ENCODE measurements around the gene CYBA. TPM values are rescaled to one million over a fixed set of nuclear protein-coding genes. Genes with fewer than 3 reads are reported as not detected.
"Not testable (repeated sequence)": the region's sequence is repeated elsewhere in the genome, so short reads cannot be mapped to it uniquely, and the experiment has no call there.

The CYBA gene
- total RNA-seq, 5 donors from 2014 or later (not counting 1 experiment from before 2014, with no cell fraction given) = 271 to 456 (median 403) TPM

DNA sequence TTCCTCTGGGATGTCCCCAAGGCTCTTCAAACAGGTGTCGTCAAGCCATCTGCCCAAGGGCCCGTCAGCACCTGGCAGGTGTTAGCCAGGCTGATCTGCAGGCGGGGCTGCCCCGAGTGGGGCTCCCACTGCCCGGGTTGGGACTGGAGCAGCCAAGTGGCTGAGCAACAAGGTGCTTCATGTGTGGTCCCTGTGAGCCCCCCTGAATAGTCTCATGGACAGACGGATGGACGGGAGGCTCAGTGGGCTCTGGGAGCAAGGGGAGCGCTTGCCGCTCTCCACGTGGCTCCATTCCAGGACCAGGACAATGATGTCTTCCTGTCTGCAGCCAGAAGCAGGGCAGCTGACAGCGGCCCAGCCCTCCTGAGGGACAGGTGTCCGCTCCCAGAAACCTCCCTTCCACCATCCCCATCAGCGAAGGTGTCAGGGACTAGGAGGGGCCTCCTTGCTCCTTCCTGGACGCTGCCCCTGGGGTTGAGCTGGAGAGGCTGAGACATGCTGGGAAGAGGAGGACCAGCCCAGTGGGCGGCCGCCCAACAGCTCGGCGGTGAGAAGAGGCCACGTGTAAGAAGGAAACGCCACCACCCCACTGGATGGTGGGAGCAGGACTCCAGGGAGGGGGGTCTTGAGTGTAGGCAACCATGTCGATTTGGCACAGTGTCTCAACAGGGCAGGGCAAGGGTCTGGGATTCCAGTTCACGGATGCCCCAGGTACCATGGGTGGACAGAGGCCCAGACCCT lies 25.8 kb upstream of the CYBA start:
- peaks cover 9 to 13% (median 12%) of the 10 kb centered on the region in 3 donors for H3K4me1 Mint-ChIP-seq

DNA sequence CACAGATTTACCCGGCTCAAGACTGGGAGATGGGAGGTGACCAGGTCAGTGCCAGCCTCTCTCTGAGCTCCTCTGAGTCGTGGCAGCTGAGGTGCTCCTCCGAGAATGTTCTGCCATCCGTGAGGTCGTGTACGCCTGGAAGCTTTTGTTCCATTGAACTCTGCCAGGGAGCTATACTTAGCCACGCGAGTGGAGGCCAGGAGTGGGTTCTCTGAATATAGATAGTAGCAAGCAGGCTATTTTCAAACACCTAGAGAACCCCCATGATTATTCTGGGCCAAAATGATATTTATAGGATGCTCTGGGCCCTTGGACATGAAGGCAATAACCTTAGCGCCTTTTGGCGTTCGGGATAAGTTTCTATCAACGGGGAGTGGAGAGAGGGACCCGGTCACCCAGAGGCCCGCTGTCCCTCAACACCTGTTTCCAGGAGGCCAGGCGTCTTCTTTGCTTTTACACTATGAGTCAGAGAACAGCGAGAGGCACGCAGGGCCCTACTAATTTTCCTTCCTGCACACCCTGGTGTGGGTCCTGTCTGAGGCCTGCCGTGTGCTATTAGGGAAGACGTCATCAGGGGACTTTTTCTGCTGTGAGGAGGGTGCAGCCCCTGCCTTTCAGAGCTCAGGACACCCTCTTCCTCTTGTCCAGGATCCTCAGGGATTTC lies 23.0 kb upstream of the CYBA start:
- Histone ChIP-seq H3K4me3 (ENCODE audit: control insufficient read depth in 1 of 2, extremely low read depth in 1 of 2, low read length in 1 of 2) (no peak overlapping the region), H3K27me3 (replicated peaks in 1 of 2; ENCODE audit: control insufficient read depth in 2 of 2, extremely low read depth in 1 of 2, insufficient read depth in 2 of 2, low read length in 1 of 2) (no peaks in the 10 kb centered on the region), H3K9me3 (no peaks in the 10 kb centered on the region), H3K27ac (ENCODE audit: low read length) (no peak overlapping the region), H3K36me3 (ENCODE audit: control insufficient read depth in 2 of 2, extremely low read depth in 1 of 2, insufficient read depth in 1 of 2, low read length in 1 of 2) (peaks cover 29 to 36% of the 10 kb centered on the region in 2 donors), H3K4me1 (ENCODE audit: control insufficient read depth in 1 of 2, extremely low read depth in 1 of 2, insufficient read depth in 2 of 2, low read length in 2 of 2) (peaks cover 0 to 6% of the 10 kb centered on the region in 2 experiments)
- WGBS (ENCODE audit: insufficient coverage) = 87% methylated on average over 9 of the region's 19 CpGs
- no peaks in the 10 kb centered on the region for H3K27me3 Mint-ChIP-seq
- ChIA-PET CTCF (no interaction called here), POLR2A (no interaction called here)
- H3K4me1 Mint-ChIP-seq = no peaks in the 10 kb centered on the region
- ATAC-seq (replicated peaks in 1 of 4) (no peak), DNase-seq (no peak)
- H3K27ac Mint-ChIP-seq = no peak overlapping the region
- H3K36me3 Mint-ChIP-seq = no peaks in the 10 kb centered on the region
- H3K9me3 Mint-ChIP-seq = no peaks in the 10 kb centered on the region
- H3K4me3 Mint-ChIP-seq = no peak overlapping the region

More for the DNA sequence above, 25.8 kb upstream of the CYBA start:
- H3K27ac Mint-ChIP-seq = no peak overlapping the region
- no peak for DNase-seq
- Histone ChIP-seq H3K27me3 (replicated peaks in 1 of 2; ENCODE audit: control insufficient read depth in 2 of 2, extremely low read depth in 1 of 2, insufficient read depth in 2 of 2, low read length in 1 of 2) (no peaks in the 10 kb centered on the region), H3K36me3 (ENCODE audit: control insufficient read depth in 2 of 2, extremely low read depth in 1 of 2, insufficient read depth in 1 of 2, low read length in 1 of 2) (peaks cover 35 to 52% of the 10 kb centered on the region in 2 donors), H3K27ac (ENCODE audit: low read length) (no peak overlapping the region), H3K4me1 (ENCODE audit: control insufficient read depth in 1 of 2, extremely low read depth in 1 of 2, insufficient read depth in 2 of 2, low read length in 2 of 2) (peaks cover 10 to 25% of the 10 kb centered on the region in 2 experiments), H3K4me3 (ENCODE audit: control insufficient read depth in 1 of 2, extremely low read depth in 1 of 2, low read length in 1 of 2) (no peak overlapping the region), H3K9me3 (no peaks in the 10 kb centered on the region)
- WGBS (ENCODE audit: insufficient coverage) = 93% methylated on average over 13 of the region's 22 CpGs
- ATAC-seq (replicated peaks in 1 of 4) = no peak
- no peak overlapping the region for H3K4me3 Mint-ChIP-seq
- H3K27me3 Mint-ChIP-seq = no peaks in the 10 kb centered on the region
- POLR2A ChIA-PET = no interaction called here
- no peaks in the 10 kb centered on the region for H3K36me3 Mint-ChIP-seq
- CTCF ChIA-PET = no interaction called here
- no peaks in the 10 kb centered on the region for H3K9me3 Mint-ChIP-seq

DNA sequence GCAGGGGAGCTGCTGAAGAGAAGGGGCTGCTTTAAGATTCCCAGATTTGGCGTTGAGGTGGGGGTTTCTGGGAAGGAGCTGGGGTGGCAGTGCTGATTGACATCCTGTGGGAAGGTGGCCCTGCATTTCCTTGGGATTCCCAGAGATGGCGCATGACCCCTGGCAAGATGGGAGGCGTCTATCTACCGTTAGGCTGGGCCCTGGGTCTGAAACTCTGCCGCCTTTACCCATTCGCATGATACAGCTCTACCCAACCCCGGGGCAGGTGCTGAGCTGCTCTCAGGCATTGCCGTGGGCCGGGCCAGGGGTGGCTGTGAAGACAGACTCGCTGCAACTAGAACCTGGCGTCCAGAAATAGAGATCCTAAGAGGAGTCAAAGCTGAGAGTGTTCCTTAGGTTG lies 21.9 kb upstream of the CYBA start:
- H3K9me3 ChIP-seq = no peaks in the 10 kb centered on the region
- CTCF ChIA-PET = interaction anchor here in 1 of 2 donors (0.7 kb wide), 1 partner anchor 87 kb away, joined by 3 read pairs; no protein-coding TSS in a partner anchor
- H3K36me3 ChIP-seq (ENCODE audit: control insufficient read depth in 2 of 2, extremely low read depth in 1 of 2, insufficient read depth in 1 of 2, low read length in 1 of 2) = peaks cover 25 to 27% of the 10 kb centered on the region in 2 donors
- no peak overlapping the region for H3K27ac ChIP-seq (ENCODE audit: low read length)
- POLR2A ChIA-PET = no interaction called here
- ATAC-seq (replicated peaks in 1 of 4) (no peak), DNase-seq (no peak)
- Mint-ChIP-seq H3K27me3 (no peaks in the 10 kb centered on the region), H3K9me3 (no peaks in the 10 kb centered on the region), H3K4me3 (no peak overlapping the region), H3K27ac (no peak overlapping the region), H3K36me3 (peaks cover 3% of the 10 kb centered on the region), H3K4me1 (no peaks in the 10 kb centered on the region)
- WGBS (ENCODE audit: insufficient coverage) = 92% methylated on average over 5 of the region's 11 CpGs
- no peak overlapping the region for H3K4me3 ChIP-seq (ENCODE audit: control insufficient read depth in 1 of 2, extremely low read depth in 1 of 2, low read length in 1 of 2)
- no peaks in the 10 kb centered on the region for H3K4me1 ChIP-seq (ENCODE audit: control insufficient read depth in 1 of 2, extremely low read depth in 1 of 2, insufficient read depth in 2 of 2, low read length in 2 of 2)
- no peaks in the 10 kb centered on the region for H3K27me3 ChIP-seq (replicated peaks in 1 of 2; ENCODE audit: control insufficient read depth in 2 of 2, extremely low read depth in 1 of 2, insufficient read depth in 2 of 2, low read length in 1 of 2)

DNA sequence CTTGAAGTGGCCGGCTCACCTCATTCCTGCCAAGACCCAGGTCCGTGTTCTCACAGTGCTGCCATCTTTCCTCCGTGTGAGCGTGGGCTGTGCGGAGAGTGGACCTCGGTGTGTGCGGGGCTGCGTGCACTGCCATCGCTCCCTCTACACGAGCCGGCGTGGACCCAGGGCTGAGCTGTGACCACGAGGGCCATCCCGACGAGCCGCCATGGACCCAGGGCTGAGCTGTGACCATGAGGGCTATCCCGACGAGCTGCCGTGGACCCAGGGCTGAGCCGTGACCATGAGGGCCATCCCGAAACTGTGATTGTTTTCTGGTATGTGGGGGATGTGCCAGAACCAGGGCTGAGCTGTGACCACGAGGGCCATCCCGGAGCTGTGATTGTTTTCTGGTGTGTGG lies 21.0 kb upstream of the CYBA start:
- Histone ChIP-seq H3K36me3 (ENCODE audit: control insufficient read depth in 2 of 2, extremely low read depth in 1 of 2, insufficient read depth in 1 of 2, low read length in 1 of 2) (peaks cover 15 to 19% of the 10 kb centered on the region in 2 donors), H3K4me1 (ENCODE audit: control insufficient read depth in 1 of 2, extremely low read depth in 1 of 2, insufficient read depth in 2 of 2, low read length in 2 of 2) (no peaks in the 10 kb centered on the region), H3K9me3 (no peaks in the 10 kb centered on the region), H3K27ac (ENCODE audit: low read length) (no peak overlapping the region), H3K27me3 (replicated peaks in 1 of 2; ENCODE audit: control insufficient read depth in 2 of 2, extremely low read depth in 1 of 2, insufficient read depth in 2 of 2, low read length in 1 of 2) (no peaks in the 10 kb centered on the region), H3K4me3 (ENCODE audit: control insufficient read depth in 1 of 2, extremely low read depth in 1 of 2, low read length in 1 of 2) (no peak overlapping the region)
- H3K9me3 Mint-ChIP-seq = no peaks in the 10 kb centered on the region
- DNase-seq = no peak
- H3K27ac Mint-ChIP-seq = no peak overlapping the region
- no peaks in the 10 kb centered on the region for H3K4me1 Mint-ChIP-seq
- H3K27me3 Mint-ChIP-seq = no peaks in the 10 kb centered on the region
- H3K4me3 Mint-ChIP-seq = no peak overlapping the region
- 90% methylated on average over 18 of the region's 23 CpGs for WGBS (ENCODE audit: insufficient coverage)
- no peak for ATAC-seq (replicated peaks in 1 of 4)
- ChIA-PET POLR2A (interaction anchor here in 1 of 2 donors (0.5 kb wide), 1 partner anchor 23 kb away, joined by 4 read pairs; no protein-coding TSS in a partner anchor), CTCF (no interaction called here)
- peaks cover 3% of the 10 kb centered on the region for H3K36me3 Mint-ChIP-seq

DNA sequence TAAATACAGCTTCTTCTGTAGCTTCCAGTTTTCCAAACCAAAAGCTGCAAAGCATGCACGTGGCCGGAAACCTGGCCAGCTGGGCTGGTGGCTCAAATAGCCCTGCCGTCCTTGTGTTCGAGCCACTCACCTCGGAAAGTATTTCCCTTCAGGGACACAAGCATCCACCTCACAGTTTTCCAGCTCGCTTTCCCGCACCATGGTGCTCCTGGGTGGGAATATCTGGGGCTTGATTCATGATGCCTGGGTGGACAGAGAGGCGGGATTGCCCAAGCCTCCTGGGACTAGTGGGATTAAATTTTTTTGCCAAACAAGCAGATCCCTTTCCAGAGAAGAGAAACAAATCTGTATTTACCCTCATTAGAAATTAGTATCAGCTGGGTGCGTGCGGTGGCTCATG lies 19.1 kb upstream of the CYBA start:
- ATAC-seq (replicated peaks in 1 of 4) (no peak), DNase-seq (no peak)
- no peak overlapping the region for H3K4me3 ChIP-seq (ENCODE audit: control insufficient read depth in 1 of 2, extremely low read depth in 1 of 2, low read length in 1 of 2)
- H3K36me3 Mint-ChIP-seq = peaks cover 3% of the 10 kb centered on the region
- H3K9me3 Mint-ChIP-seq = no peaks in the 10 kb centered on the region
- no peaks in the 10 kb centered on the region for H3K4me1 ChIP-seq (ENCODE audit: control insufficient read depth in 1 of 2, extremely low read depth in 1 of 2, insufficient read depth in 2 of 2, low read length in 2 of 2)
- no peak overlapping the region for H3K27ac Mint-ChIP-seq
- no peaks in the 10 kb centered on the region for H3K27me3 Mint-ChIP-seq
- 95% methylated on average over 4 of the region's 10 CpGs for WGBS (ENCODE audit: insufficient coverage)
- H3K9me3 ChIP-seq = no peaks in the 10 kb centered on the region
- no peak overlapping the region for H3K27ac ChIP-seq (ENCODE audit: low read length)
- H3K4me1 Mint-ChIP-seq = peaks cover 0 to 4% (median 1%) of the 10 kb centered on the region in 3 donors
- ChIA-PET CTCF (no interaction called here), POLR2A (interaction anchor here in 1 of 2 donors (0.5 kb wide), 1 partner anchor 10 kb away, joined by 14 read pairs; no protein-coding TSS in a partner anchor)
- H3K4me3 Mint-ChIP-seq = no peak overlapping the region
- peaks cover 4 to 7% of the 10 kb centered on the region in 2 donors for H3K36me3 ChIP-seq (ENCODE audit: control insufficient read depth in 2 of 2, extremely low read depth in 1 of 2, insufficient read depth in 1 of 2, low read length in 1 of 2)
- no peaks in the 10 kb centered on the region for H3K27me3 ChIP-seq (replicated peaks in 1 of 2; ENCODE audit: control insufficient read depth in 2 of 2, extremely low read depth in 1 of 2, insufficient read depth in 2 of 2, low read length in 1 of 2)

DNA sequence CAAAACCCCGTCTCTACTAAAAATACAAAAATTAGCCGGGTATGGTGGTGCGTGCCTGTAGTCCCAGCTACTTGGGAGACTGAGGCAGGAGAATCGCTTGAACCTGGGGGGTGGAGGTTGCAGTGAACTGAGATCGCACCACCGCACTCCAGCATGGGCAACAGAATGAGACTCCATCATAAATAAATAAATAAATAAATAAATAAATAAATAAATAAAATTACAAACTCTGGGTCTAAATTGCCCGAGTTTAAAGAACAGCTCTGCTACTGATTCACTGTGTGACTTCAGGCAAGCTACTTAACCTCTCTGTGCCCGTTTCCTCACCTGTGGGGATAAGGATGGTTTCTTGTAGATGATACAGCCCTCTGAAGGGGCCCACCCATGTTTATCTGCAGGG lies 18.6 kb upstream of the CYBA start:
- H3K4me1 Mint-ChIP-seq; ATAC-seq (replicated peaks in 1 of 4); H3K4me1 ChIP-seq (ENCODE audit: control insufficient read depth in 1 of 2, extremely low read depth in 1 of 2, insufficient read depth in 2 of 2, low read length in 2 of 2); H3K36me3 ChIP-seq (ENCODE audit: control insufficient read depth in 2 of 2, extremely low read depth in 1 of 2, insufficient read depth in 1 of 2, low read length in 1 of 2); H3K9me3 ChIP-seq; H3K4me3 Mint-ChIP-seq; H3K27me3 ChIP-seq (replicated peaks in 1 of 2; ENCODE audit: control insufficient read depth in 2 of 2, extremely low read depth in 1 of 2, insufficient read depth in 2 of 2, low read length in 1 of 2); H3K27me3 Mint-ChIP-seq; POLR2A ChIA-PET; H3K27ac Mint-ChIP-seq; H3K9me3 Mint-ChIP-seq; H3K4me3 ChIP-seq (ENCODE audit: control insufficient read depth in 1 of 2, extremely low read depth in 1 of 2, low read length in 1 of 2); H3K27ac ChIP-seq (ENCODE audit: low read length); H3K36me3 Mint-ChIP-seq; CTCF ChIA-PET; DNase-seq: not testable (repeated sequence)
- 80% methylated on average over 1 of the region's 8 CpGs for WGBS (ENCODE audit: insufficient coverage)
